Thoracic aorta (tissue), 2 donors: ENCODE measurements around the gene GSG1L. TPM values are rescaled to one million over a fixed set of nuclear protein-coding genes. Genes with fewer than 3 reads are reported as not detected.

Source experiments
- ATAC-seq: fragments of 150-250 bp; one replicate; pipeline ENCODE4 v1.8.0; 2017; ENCODE audit warnings: low read depth; ENCODE audit not compliant: insufficient number of reproducible peaks, low FRiP score
- DNase-seq: peaks from one replicate; pipeline ENCODE4 v3.0.0-alpha.2; 2020; ENCODE audit warnings: low spot score
- H3K27ac ChIP-seq, 2 donors: fragments of 200-600 bp; sonication (generic); 1 replicate in 1 of 2; 2 replicates in 1 of 2; pipeline ENCODE4 v1.5.1; 2016; ENCODE audit warnings: mild to moderate bottlenecking in 2 of 2, moderate library complexity in 2 of 2
- H3K27me3 ChIP-seq: fragments of 200-600 bp; sonication (generic); replicated peaks from 2 replicates; pipeline ENCODE4 v1.6.0; 2016; ENCODE audit warnings: mild to moderate bottlenecking; ENCODE audit not compliant: insufficient read depth
- H3K36me3 ChIP-seq: fragments of 200-600 bp; sonication (generic); one replicate; pipeline ENCODE4 v1.5.1; 2016
- H3K4me1 ChIP-seq, 2 donors: fragments of 200-600 bp; sonication (generic); 1 replicate in 1 of 2; 2 replicates in 1 of 2; pipeline versions ENCODE4 v1.5.1 to v1.6.0; 2016; ENCODE audit warnings: low read depth in 2 of 2, mild to moderate bottlenecking in 1 of 2; ENCODE audit not compliant: control insufficient read depth in 1 of 2
- H3K4me3 ChIP-seq: fragments of 200-600 bp; sonication (generic); 2 replicates; pipeline ENCODE4 v1.5.1; 2016; ENCODE audit warnings: mild to moderate bottlenecking
- H3K9me3 ChIP-seq: fragments of 200-600 bp; sonication (generic); 2 replicates; pipeline ENCODE4 v1.5.1; 2016
- total RNA-seq, 2 donors: library from RNA; depleted of rRNA; stranded (reverse); fragments of >200 nt; gene quantifications; one replicate each; pipeline versions ENCODE4 v1.1.0 to v1.2.3, GENCODE V29; 2016
- TF ChIP-seq, protein P1 (sequence below): fragments of 200-600 bp; sonication (generic); IDR thresholded peaks from one replicate; pipeline ENCODE4 v1.5.1; 2019; ENCODE audit warnings: antibody characterized with exemption

Gene GSG1L
- total RNA-seq, 2 donors from 2014 or later = 5.3 to 5.9 TPM

DNA sequence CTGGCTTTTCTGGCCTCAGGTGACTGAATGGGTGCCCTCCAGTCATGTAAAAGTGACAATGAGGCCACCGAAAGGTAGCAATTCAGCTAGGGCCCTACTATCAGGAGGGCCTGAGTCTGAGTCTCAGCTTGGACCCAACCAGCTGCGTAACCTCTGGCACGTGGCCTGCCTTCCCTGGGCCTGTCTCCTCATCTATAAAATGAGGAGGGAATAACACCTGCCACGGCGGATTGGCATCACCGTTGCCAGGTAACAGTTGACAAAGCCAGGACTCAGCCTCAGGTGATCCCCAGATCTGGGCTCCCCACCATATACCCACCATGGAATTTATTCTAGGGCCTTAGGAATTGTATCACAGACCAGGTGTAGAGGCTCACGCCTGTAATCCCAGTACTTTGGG, 296.4 kb downstream of the GSG1L start:
- Histone ChIP-seq H3K4me1 (peaks cover 6 to 33% of the 10 kb centered on the region in 2 donors), H3K4me3 (no peak overlapping the region), H3K36me3 (peaks cover 7% of the 10 kb centered on the region), H3K9me3 (no peaks in the 10 kb centered on the region), H3K27me3 (no peaks in the 10 kb centered on the region), H3K27ac (no peak overlapping the region)
- DNase-seq (no peak), ATAC-seq (no peak)
- TF ChIP-seq, protein P1, sequence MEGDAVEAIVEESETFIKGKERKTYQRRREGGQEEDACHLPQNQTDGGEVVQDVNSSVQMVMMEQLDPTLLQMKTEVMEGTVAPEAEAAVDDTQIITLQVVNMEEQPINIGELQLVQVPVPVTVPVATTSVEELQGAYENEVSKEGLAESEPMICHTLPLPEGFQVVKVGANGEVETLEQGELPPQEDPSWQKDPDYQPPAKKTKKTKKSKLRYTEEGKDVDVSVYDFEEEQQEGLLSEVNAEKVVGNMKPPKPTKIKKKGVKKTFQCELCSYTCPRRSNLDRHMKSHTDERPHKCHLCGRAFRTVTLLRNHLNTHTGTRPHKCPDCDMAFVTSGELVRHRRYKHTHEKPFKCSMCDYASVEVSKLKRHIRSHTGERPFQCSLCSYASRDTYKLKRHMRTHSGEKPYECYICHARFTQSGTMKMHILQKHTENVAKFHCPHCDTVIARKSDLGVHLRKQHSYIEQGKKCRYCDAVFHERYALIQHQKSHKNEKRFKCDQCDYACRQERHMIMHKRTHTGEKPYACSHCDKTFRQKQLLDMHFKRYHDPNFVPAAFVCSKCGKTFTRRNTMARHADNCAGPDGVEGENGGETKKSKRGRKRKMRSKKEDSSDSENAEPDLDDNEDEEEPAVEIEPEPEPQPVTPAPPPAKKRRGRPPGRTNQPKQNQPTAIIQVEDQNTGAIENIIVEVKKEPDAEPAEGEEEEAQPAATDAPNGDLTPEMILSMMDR = no peak

DNA sequence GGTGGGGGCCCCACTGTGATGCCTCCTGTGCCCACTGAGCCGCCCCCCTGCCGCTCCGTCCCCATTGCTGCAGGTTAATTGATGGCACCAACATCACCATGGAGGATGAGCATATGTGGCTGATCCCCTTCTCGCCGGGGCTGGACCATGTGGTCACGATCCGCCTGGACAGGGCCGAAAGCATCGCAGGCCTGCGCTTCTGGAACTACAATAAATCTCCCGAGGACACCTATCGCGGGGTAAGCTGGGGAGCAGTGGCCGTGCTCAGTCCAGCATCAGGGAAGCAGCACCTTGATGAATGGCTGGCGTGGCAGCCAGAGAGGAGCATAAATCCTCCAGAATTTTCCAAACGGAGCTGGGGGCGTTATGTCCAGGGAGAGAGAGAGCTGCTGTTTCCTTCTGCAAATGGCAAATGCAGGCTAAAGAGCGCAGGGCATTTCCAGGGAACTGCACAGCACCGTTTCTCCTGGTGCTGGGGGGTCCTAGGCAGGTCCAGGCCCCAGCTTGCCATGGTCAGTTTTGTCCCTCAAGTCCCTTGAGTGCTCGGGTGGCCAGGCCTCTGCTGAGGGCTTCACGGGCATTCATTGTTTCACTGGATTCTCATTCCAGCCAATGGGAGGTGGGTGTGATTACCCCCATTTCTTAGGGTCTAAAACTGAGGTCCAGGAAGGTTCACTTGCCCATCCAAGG, 297.1 kb downstream of the GSG1L start:
- Histone ChIP-seq H3K9me3 (no peaks in the 10 kb centered on the region), H3K27me3 (no peaks in the 10 kb centered on the region), H3K4me3 (no peak overlapping the region), H3K36me3 (peaks cover 14% of the 10 kb centered on the region), H3K27ac (no peak overlapping the region), H3K4me1 (peaks cover 6 to 28% of the 10 kb centered on the region in 2 donors)
- DNase-seq (no peak), ATAC-seq (no peak)
- TF ChIP-seq, protein P1 = no peak

DNA sequence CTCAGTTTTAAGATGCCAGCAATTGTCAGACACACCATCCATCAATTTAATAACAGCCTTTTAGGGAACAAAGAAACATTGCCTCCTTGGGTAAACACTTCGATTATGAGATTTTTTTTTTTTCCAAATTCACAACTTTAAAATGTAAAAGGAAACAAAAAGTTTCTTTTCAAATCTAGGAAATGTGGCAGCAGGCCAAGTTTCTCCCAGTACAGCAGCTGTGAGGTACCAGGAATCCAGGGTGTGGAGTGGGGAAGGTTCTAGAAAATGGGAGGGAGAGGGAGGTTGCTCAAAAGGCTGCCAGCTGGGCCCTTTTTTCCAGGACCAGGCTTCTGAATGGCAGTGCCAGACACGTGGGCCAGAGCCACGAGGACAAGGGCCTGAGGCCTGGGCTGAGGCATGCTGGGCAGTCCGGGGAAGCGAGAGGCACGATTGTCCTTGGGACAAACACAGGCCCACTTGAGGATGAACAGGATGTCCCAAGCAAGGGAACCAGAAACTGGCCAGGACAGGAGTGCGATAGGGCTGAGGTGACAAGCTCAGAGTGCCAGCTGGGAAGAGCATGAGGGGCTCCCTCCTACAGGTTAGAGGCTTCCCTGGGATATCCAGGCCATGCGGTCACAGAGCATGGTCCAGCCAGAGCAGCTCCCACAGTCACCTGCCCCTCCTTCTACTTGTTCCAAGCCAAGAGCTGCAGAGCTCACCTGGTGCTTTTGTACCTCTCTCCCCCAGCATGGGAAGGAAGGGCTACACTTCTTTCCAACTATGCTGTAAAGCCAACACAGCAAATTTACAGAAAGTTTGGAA, 298.4 kb downstream of the GSG1L start:
- Histone ChIP-seq H3K27me3 (no peaks in the 10 kb centered on the region), H3K36me3 (peaks cover 16% of the 10 kb centered on the region), H3K27ac (no peak overlapping the region), H3K4me1 (peaks cover 6 to 15% of the 10 kb centered on the region in 2 donors), H3K9me3 (no peaks in the 10 kb centered on the region), H3K4me3 (no peak overlapping the region)
- ATAC-seq (no peak), DNase-seq (no peak)
- TF ChIP-seq, protein P1 = no peak

DNA sequence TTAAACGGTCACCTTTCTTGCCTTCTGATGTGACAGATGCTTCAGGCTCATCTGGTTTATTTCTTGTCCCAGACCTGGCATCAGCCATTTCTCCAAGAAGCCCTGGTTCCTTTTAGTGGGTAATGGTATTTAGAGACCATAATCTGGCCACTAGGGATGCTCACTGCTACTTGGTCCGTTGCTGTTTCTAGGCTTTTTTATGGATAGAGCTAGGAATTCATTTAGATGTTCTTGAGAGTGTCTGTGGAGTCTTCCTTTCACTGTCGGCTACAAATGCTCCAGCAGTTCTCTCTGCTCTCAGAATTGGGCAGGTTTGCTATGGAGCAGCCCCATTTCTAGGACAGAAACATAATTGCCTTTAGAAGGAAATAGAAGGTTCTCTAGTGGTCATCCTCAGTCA, 299.1 kb downstream of the GSG1L start:
- TF ChIP-seq, protein P1 = no peak
- Histone ChIP-seq H3K4me1 (peaks cover 6 to 12% of the 10 kb centered on the region in 2 donors), H3K36me3 (peaks cover 16% of the 10 kb centered on the region)

DNA sequence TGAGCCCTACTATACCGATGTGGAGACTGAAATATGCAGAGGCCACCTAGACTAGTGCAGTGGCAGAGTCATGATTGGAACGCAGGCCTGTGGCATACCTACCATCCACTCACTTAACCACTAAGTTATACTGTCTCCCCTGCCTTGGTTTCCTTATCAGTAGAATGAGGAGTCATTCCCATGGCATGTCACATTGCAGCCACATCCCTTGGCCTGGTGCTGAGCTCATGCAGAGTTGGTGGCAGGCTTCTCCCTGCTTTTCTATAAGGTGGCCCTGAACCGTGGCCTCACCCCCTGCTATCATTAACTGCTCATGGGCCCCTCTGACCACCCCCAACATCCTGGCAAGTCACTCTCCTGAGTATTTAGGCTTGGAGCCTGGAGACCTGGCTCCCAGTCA, 301.1 kb downstream of the GSG1L start:
- H3K36me3 ChIP-seq = peaks cover 16% of the 10 kb centered on the region

More for the DNA sequence above, 299.1 kb downstream of the GSG1L start:
- Histone ChIP-seq H3K9me3 (no peaks in the 10 kb centered on the region), H3K27ac (no peak overlapping the region), H3K4me3 (no peak overlapping the region), H3K27me3 (no peaks in the 10 kb centered on the region)
- ATAC-seq (no peak), DNase-seq (no peak)

More for the DNA sequence above, 301.1 kb downstream of the GSG1L start:
- ATAC-seq (no peak), DNase-seq (no peak)
- TF ChIP-seq, protein P1 = no peak
- Histone ChIP-seq H3K27me3 (no peaks in the 10 kb centered on the region), H3K4me1 (peaks cover 0 to 12% of the 10 kb centered on the region in 2 donors), H3K9me3 (no peaks in the 10 kb centered on the region), H3K4me3 (no peak overlapping the region), H3K27ac (no peak overlapping the region)
